ENCODE results near the gene MLLT3.

- no peak for TF ChIP-seq CTCF (IDR thresholded peaks at IDR 0.05)
- TF ChIP-seq POLR2AphosphoS5 (IDR thresholded peaks at IDR 0.05), result no peak
- TF ChIP-seq EP300 (IDR thresholded peaks at IDR 0.05), result no peak
- TF ChIP-seq POLR2A (IDR thresholded peaks at IDR 0.05), result no peak
These were observed 84.2 kb downstream of the MLLT3 start for GRCh38 chr9:20538092-20538491.

All from suprapubic skin (tissue), 4 donors.